ENCODE results near the gene RNF32. TPM values are rescaled to one million over a fixed set of nuclear protein-coding genes. Genes with fewer than 3 reads are reported as not detected.

RNF32 gene
- total and polyA plus RNA-seq, 4 donors = 0.59 to 1.3 (median 0.72) TPM

DNA sequence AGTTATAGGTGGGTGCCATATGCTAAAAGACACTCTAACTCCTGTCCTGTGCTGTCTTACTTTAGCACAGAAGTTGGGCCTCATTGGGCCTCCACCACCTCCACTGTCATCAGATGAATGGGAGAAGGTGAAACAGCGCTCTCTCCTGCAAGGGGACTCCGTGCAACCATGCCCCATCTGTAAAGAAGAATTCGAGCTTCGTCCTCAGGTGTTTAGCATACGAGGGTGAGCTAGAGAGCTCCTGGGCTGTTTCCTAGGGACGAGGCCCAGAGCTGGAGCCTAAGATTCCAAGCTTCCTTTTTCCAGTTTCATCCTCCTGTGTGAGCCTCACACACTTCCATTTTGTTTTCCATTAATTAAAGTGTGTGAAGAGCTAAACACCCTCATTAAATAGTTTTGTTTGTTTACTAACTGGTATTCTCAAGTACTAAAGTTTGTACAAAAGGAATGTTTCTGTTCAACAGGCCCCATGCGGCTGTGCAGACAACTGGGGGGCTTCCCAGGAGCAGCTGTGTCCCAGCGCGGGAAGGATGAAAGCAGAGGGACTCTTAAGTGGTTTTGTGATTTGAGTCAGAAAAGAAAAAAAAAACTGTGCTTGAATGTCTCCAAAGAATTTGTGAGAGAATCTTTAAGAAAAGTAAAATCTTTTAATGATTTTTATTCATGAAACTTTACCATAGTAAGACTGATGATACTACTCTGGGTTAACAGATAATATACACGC, 14.1 kb downstream of the RNF32 start:
- no peak overlapping the region for H3K9ac ChIP-seq (ENCODE audit: low read depth in 1 of 2, low read length in 2 of 2)
- no peak overlapping the region for H3K27ac ChIP-seq (ENCODE audit: low read depth in 1 of 2, low read length in 2 of 2)
- TF ChIP-seq, protein P1, sequence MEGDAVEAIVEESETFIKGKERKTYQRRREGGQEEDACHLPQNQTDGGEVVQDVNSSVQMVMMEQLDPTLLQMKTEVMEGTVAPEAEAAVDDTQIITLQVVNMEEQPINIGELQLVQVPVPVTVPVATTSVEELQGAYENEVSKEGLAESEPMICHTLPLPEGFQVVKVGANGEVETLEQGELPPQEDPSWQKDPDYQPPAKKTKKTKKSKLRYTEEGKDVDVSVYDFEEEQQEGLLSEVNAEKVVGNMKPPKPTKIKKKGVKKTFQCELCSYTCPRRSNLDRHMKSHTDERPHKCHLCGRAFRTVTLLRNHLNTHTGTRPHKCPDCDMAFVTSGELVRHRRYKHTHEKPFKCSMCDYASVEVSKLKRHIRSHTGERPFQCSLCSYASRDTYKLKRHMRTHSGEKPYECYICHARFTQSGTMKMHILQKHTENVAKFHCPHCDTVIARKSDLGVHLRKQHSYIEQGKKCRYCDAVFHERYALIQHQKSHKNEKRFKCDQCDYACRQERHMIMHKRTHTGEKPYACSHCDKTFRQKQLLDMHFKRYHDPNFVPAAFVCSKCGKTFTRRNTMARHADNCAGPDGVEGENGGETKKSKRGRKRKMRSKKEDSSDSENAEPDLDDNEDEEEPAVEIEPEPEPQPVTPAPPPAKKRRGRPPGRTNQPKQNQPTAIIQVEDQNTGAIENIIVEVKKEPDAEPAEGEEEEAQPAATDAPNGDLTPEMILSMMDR (IDR thresholded peaks at IDR 0.05; ENCODE audit: low read depth, low read length, missing input control) = no peak
- TF ChIP-seq SP1 (IDR thresholded peaks at IDR 0.05) = no peak
- TF ChIP-seq, protein P2, sequence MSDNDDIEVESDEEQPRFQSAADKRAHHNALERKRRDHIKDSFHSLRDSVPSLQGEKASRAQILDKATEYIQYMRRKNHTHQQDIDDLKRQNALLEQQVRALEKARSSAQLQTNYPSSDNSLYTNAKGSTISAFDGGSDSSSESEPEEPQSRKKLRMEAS (IDR thresholded peaks at IDR 0.05) = no peak
- no peak for TF ChIP-seq YY1 (IDR thresholded peaks at IDR 0.05)
- no peak for TF ChIP-seq HNF4G (IDR thresholded peaks at IDR 0.05)
- TF ChIP-seq HNF4A (conservative IDR thresholded peaks at IDR 0.05) = no peak
- TF ChIP-seq, protein P3, sequence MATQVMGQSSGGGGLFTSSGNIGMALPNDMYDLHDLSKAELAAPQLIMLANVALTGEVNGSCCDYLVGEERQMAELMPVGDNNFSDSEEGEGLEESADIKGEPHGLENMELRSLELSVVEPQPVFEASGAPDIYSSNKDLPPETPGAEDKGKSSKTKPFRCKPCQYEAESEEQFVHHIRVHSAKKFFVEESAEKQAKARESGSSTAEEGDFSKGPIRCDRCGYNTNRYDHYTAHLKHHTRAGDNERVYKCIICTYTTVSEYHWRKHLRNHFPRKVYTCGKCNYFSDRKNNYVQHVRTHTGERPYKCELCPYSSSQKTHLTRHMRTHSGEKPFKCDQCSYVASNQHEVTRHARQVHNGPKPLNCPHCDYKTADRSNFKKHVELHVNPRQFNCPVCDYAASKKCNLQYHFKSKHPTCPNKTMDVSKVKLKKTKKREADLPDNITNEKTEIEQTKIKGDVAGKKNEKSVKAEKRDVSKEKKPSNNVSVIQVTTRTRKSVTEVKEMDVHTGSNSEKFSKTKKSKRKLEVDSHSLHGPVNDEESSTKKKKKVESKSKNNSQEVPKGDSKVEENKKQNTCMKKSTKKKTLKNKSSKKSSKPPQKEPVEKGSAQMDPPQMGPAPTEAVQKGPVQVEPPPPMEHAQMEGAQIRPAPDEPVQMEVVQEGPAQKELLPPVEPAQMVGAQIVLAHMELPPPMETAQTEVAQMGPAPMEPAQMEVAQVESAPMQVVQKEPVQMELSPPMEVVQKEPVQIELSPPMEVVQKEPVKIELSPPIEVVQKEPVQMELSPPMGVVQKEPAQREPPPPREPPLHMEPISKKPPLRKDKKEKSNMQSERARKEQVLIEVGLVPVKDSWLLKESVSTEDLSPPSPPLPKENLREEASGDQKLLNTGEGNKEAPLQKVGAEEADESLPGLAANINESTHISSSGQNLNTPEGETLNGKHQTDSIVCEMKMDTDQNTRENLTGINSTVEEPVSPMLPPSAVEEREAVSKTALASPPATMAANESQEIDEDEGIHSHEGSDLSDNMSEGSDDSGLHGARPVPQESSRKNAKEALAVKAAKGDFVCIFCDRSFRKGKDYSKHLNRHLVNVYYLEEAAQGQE (IDR thresholded peaks at IDR 0.05) = no peak
- TF ChIP-seq, protein P4, sequence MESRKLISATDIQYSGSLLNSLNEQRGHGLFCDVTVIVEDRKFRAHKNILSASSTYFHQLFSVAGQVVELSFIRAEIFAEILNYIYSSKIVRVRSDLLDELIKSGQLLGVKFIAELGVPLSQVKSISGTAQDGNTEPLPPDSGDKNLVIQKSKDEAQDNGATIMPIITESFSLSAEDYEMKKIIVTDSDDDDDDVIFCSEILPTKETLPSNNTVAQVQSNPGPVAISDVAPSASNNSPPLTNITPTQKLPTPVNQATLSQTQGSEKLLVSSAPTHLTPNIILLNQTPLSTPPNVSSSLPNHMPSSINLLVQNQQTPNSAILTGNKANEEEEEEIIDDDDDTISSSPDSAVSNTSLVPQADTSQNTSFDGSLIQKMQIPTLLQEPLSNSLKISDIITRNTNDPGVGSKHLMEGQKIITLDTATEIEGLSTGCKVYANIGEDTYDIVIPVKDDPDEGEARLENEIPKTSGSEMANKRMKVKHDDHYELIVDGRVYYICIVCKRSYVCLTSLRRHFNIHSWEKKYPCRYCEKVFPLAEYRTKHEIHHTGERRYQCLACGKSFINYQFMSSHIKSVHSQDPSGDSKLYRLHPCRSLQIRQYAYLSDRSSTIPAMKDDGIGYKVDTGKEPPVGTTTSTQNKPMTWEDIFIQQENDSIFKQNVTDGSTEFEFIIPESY (IDR thresholded peaks at IDR 0.05) = no peak
- TF ChIP-seq RAD21 (IDR thresholded peaks at IDR 0.05) = no peak
- TF ChIP-seq JUND (IDR thresholded peaks at IDR 0.05) = no peak
- no peak for TF ChIP-seq GABPA (IDR thresholded peaks at IDR 0.05 in 1 of 2, conservative IDR thresholded peaks at IDR 0.05 in 1 of 2)
- TF ChIP-seq EGR1 (IDR thresholded peaks at IDR 0.05; ENCODE audit: low read depth in 2 of 2) = no peak
- TF ChIP-seq FOXA1 (IDR thresholded peaks at IDR 0.05) = no peak
- TF ChIP-seq TAF1 (conservative IDR thresholded peaks at IDR 0.05) = no peak
- TF ChIP-seq NR2F2 (IDR thresholded peaks at IDR 0.05) = no peak
- no peaks in the 10 kb centered on the region for H3K27me3 ChIP-seq (ENCODE audit: control insufficient read depth in 4 of 4, insufficient read depth in 4 of 4, low read length in 3 of 4)
- DNase-seq (ENCODE audit: low spot score) = no peak
- no peak overlapping the region for H3K4me3 ChIP-seq (ENCODE audit: low read depth in 1 of 3, low read length in 3 of 3)
- 93% methylated on average over 10 of the region's 10 CpGs for WGBS
- H3K36me3 ChIP-seq (ENCODE audit: control insufficient read depth in 4 of 4, insufficient read depth in 3 of 4, low read depth in 1 of 4, low read length in 3 of 4) = no peaks in the 10 kb centered on the region
- no peaks in the 10 kb centered on the region for H3K4me1 ChIP-seq (ENCODE audit: control insufficient read depth in 4 of 4, insufficient read depth in 4 of 4, low read length in 3 of 4)
- no peaks in the 10 kb centered on the region for H3K9me3 ChIP-seq (ENCODE audit: control insufficient read depth in 4 of 4, low read length in 3 of 4)

DNA sequence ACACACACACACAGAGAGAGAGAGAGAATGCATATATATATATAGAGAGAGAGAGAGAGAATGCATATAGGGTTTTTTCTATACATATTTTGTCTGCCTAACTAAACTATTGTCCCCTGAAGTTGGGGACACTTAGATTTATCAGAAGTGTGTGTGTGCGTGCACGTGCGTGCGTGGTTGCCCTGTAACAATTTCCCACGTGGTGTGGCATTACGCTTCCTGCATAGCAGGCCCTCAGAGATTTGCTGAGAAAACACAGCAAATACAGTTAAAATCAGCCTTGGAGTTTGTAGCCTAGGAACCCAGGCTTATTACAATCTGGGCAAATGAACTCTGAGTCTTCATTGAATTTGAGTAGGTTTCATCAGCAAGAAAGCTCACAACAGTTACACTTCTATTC, 14.7 kb downstream of the RNF32 start:
- no peak overlapping the region for H3K27ac ChIP-seq (ENCODE audit: low read depth in 1 of 2, low read length in 2 of 2)
- no peaks in the 10 kb centered on the region for H3K27me3 ChIP-seq (ENCODE audit: control insufficient read depth in 4 of 4, insufficient read depth in 4 of 4, low read length in 3 of 4)
- no peak for DNase-seq (ENCODE audit: low spot score)
- H3K9ac ChIP-seq (ENCODE audit: low read depth in 1 of 2, low read length in 2 of 2) = no peak overlapping the region
- no peaks in the 10 kb centered on the region for H3K36me3 ChIP-seq (ENCODE audit: control insufficient read depth in 4 of 4, insufficient read depth in 3 of 4, low read depth in 1 of 4, low read length in 3 of 4)
- 88% methylated on average over 6 of the region's 6 CpGs for WGBS
- no peaks in the 10 kb centered on the region for H3K9me3 ChIP-seq (ENCODE audit: control insufficient read depth in 4 of 4, low read length in 3 of 4)
- H3K4me1 ChIP-seq (ENCODE audit: control insufficient read depth in 4 of 4, insufficient read depth in 4 of 4, low read length in 3 of 4) = no peaks in the 10 kb centered on the region
- H3K4me3 ChIP-seq (ENCODE audit: low read depth in 1 of 3, low read length in 3 of 3) = no peak overlapping the region
- no peak for TF ChIP-seq EGR1 (IDR thresholded peaks at IDR 0.05; ENCODE audit: low read depth in 2 of 2)
- no peak for TF ChIP-seq RXRA (IDR thresholded peaks at IDR 0.05)
- no peak for TF ChIP-seq FOXA2 (IDR thresholded peaks at IDR 0.05)
- TF ChIP-seq, protein P2 (IDR thresholded peaks at IDR 0.05) = no peak
- TF ChIP-seq YY1 (IDR thresholded peaks at IDR 0.05) = no peak
- no peak for TF ChIP-seq FOXA1 (IDR thresholded peaks at IDR 0.05)
- no peak for TF ChIP-seq HNF4A (conservative IDR thresholded peaks at IDR 0.05)
- TF ChIP-seq, protein P1 (IDR thresholded peaks at IDR 0.05; ENCODE audit: low read depth, low read length, missing input control) = no peak
- TF ChIP-seq RAD21 (IDR thresholded peaks at IDR 0.05) = no peak
- TF ChIP-seq GABPA (IDR thresholded peaks at IDR 0.05 in 1 of 2, conservative IDR thresholded peaks at IDR 0.05 in 1 of 2) = no peak
- no peak for TF ChIP-seq SP1 (IDR thresholded peaks at IDR 0.05)
